Measurements from ENCODE around the gene MROH2A.

- no peak for TF ChIP-seq CTCF (IDR thresholded peaks at IDR 0.05 in 8 of 11, conservative IDR thresholded peaks at IDR 0.05 in 3 of 11)
- no peak for TF ChIP-seq POLR2AphosphoS5 (IDR thresholded peaks at IDR 0.05)
Observed at GRCh38 chr2:233832414-233832813, 54.3 kb downstream of the MROH2A start.

Measured in spleen (tissue), 7 donors.